Mucosa of descending colon (tissue), 3 donors: ENCODE data around the gene LARGE1. TPM values are rescaled to one million over a fixed set of nuclear protein-coding genes. Genes with fewer than 3 reads are reported as not detected.

Experiments used
- ATAC-seq: fragments of 200-7000 bp; cut with Tn5 transposase; one replicate; pipeline ENCODE4 v1.9.1; 2020; ENCODE audit warnings: mild to moderate bottlenecking, moderate library complexity
- DNase-seq, 3 donors: peaks; one replicate each; pipeline ENCODE4 v3.0.0-alpha.2; 2020
- H3K36me3 ChIP-seq: fragments of 200-600 bp; one replicate; pipeline ENCODE4 v1.8.0; 2021; ENCODE audit warnings: low read depth, mild to moderate bottlenecking
- H3K4me1 ChIP-seq: fragments of 200-600 bp; one replicate; pipeline ENCODE4 v1.8.0; 2021; ENCODE audit warnings: low read depth, mild to moderate bottlenecking
- H3K4me3 ChIP-seq: fragments of 200-600 bp; one replicate; pipeline ENCODE4 v1.8.0; 2021; ENCODE audit warnings: mild to moderate bottlenecking
- H3K9me3 ChIP-seq: fragments of 200-600 bp; one replicate; pipeline ENCODE4 v1.8.0; 2021; ENCODE audit warnings: mild to moderate bottlenecking
- CTCF ChIP-seq: fragments of 200-600 bp; IDR thresholded peaks from one replicate; pipeline ENCODE4 v1.8.0; 2022; ENCODE audit warnings: antibody characterized with exemption, mild to moderate bottlenecking
- intact Hi-C, 2 donors: fragments of 100-400 bp; cut with DNase I in 1 of 2; cut with micrococcal nuclease in 1 of 2; formaldehyde crosslinking; loops; one replicate each; pipeline versions ENCODE4 v1.11.0 to v1.11.1; 2022; cut with DNase I, micrococcal nuclease
- total RNA-seq, 3 donors: library from RNA; stranded (reverse); fragmentation: NEBNext Ultra II Directional in 2 of 3; extraction: Animal tissue kit (Norgen Biotek cat#: 25700) in 2 of 3; gene quantifications; one replicate each; pipeline versions ENCODE4 v1.2.1 to v1.2.4, GENCODE V29; 2021 to 2023
- donor health status: DM: no; HTN: no; CAD: no; lungs with moderate emphysema.
- donor health status: DM: no; HTN: no; CAD: no.
- donor health status: DM: no; HTN: yes; CAD: no.

The LARGE1 gene
- total RNA-seq, 3 donors from 2014 or later = 29.3 to 93.8 (median 67.7) TPM

- intact Hi-C loops = no loop called here
- no peak for TF ChIP-seq CTCF
- no peak for DNase-seq
- H3K9me3 ChIP-seq = no peaks in the 10 kb centered on the region
- no peak overlapping the region for H3K4me3 ChIP-seq
- no peaks in the 10 kb centered on the region for H3K36me3 ChIP-seq
- peaks cover 5% of the 10 kb centered on the region for H3K4me1 ChIP-seq
- ATAC-seq = no peak
These were observed 26.8 kb downstream of the LARGE1 start for GRCh38 chr22:33893512-33893911.

DNA sequence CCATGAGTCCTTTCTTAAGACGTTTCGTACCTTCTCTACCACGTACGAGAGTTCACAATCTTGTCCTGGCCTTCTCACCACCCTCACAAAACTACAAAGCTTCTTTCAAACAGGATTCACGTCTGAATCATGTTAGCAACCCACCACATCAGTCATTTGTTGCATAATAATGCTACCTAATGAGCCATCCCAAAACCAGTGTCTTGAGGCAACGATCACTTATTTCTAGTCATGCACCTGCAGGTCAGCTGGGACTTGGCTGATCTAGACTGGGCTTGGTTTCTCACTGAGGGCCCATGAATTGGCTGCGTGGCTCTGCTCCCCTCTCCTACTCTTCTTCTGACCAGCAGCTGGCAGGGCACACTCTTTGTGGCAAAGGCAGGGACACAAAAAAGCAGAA lies 28.3 kb downstream of the LARGE1 start:
- peaks cover 5% of the 10 kb centered on the region for H3K4me1 ChIP-seq
- ATAC-seq (no peak), DNase-seq (no peak)
- intact Hi-C loops = no loop called here
- H3K9me3 ChIP-seq = no peaks in the 10 kb centered on the region
- no peaks in the 10 kb centered on the region for H3K36me3 ChIP-seq
- TF ChIP-seq CTCF = no peak
- H3K4me3 ChIP-seq = no peak overlapping the region

DNA sequence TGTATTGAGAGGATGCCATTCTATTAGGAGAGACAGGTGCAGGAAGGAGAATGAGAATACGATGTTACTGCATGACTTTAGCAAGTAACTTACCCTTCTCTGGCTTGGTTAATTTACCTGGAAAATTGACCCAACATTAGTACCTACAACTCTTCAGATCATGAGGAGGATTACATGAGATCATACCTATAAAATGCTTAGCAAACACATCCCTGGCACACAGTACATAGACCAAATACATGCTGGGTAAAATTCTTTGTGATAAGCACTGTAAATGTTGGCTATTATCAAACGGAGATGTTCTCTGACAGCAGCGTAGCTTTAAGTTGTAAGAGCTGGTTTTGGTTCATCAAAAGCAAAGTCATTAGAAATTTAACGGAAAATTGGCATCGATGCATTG lies 28.8 kb downstream of the LARGE1 start:
- H3K4me1 ChIP-seq = peaks cover 5% of the 10 kb centered on the region
- peak; percentile 57 for ATAC-seq
- TF ChIP-seq CTCF = no peak
- intact Hi-C loops = no loop called here
- H3K36me3 ChIP-seq = no peaks in the 10 kb centered on the region
- H3K4me3 ChIP-seq = no peak overlapping the region
- DNase-seq = no peak
- no peaks in the 10 kb centered on the region for H3K9me3 ChIP-seq

DNA sequence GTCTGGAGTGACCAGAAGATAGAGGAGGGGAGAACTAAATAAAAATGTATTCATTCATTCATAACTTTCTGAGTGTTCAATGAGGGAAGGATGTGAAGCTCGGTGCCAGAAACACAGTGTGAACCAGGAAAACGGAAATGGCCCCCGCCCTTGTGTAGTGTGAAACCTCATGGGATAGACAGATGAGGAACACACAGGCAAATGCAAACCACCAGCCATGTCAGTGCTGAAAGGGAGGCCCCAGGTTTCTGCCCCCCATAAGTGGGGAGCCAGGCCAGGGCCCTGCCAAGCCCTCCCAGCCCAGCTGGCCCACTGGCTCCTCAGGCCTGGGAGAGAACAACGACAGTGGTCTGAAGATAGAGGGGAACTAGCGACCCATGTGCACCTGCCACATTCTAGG lies 30.5 kb downstream of the LARGE1 start:
- DNase-seq (no peak), ATAC-seq (no peak)
- no peaks in the 10 kb centered on the region for H3K36me3 ChIP-seq
- no peak overlapping the region for H3K4me3 ChIP-seq
- no peaks in the 10 kb centered on the region for H3K9me3 ChIP-seq
- no peak for TF ChIP-seq CTCF
- intact Hi-C loops = no loop called here
- peaks cover 7% of the 10 kb centered on the region for H3K4me1 ChIP-seq

- intact Hi-C loops = no loop called here
- peaks cover 7% of the 10 kb centered on the region for H3K4me1 ChIP-seq
- ATAC-seq (no peak), DNase-seq (no peak)
- no peaks in the 10 kb centered on the region for H3K9me3 ChIP-seq
- no peaks in the 10 kb centered on the region for H3K36me3 ChIP-seq
- no peak overlapping the region for H3K4me3 ChIP-seq
- TF ChIP-seq CTCF = no peak
These were observed 31.5 kb downstream of the LARGE1 start for GRCh38 chr22:33888821-33889220.

GRCh38 chr22:33887173-33887572 lies 33.1 kb downstream of the LARGE1 start:
- no peak for ATAC-seq
- TF ChIP-seq CTCF = no peak
- H3K36me3 ChIP-seq = no peaks in the 10 kb centered on the region

More at GRCh38 chr22:33887173-33887572, 33.1 kb downstream of the LARGE1 start:
- DNase-seq = no peak
- Histone ChIP-seq H3K9me3 (no peaks in the 10 kb centered on the region), H3K4me1 (peaks cover 7% of the 10 kb centered on the region), H3K4me3 (no peak overlapping the region)
- intact Hi-C loops = no loop called here
